ENCODE data around the gene SORBS1.

Gene SORBS1

DNA sequence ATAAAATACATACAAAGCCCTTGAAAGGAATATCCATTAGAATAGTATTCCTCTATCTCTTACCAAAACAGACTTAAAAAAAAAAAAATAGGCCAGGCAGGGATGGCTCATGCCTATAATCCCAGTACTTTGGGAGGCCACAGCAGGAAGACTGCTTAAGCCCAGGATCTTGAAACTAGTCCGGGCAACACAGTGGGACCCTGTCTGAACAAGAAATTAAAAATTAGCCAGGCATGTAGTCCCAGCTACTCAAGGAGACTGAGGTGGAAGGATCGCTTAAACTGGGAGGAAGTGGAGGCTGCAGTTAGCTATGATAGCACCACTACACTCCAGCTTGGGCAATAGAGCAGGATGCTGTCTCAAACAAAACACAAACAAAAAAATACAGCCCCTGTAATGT is 280.0 kb downstream of the SORBS1 start:
- no peak for TF ChIP-seq CREB1 (IDR thresholded peaks at IDR 0.05; ENCODE audit: low read depth)
- TF ChIP-seq NFIC (IDR thresholded peaks at IDR 0.05) = no peak
- TF ChIP-seq EGR1 (IDR thresholded peaks at IDR 0.05) = no peak
- no peak for TF ChIP-seq FOXM1 (IDR thresholded peaks at IDR 0.05; ENCODE audit: borderline replicate concordance, low read depth)
- TF ChIP-seq, protein P1, sequence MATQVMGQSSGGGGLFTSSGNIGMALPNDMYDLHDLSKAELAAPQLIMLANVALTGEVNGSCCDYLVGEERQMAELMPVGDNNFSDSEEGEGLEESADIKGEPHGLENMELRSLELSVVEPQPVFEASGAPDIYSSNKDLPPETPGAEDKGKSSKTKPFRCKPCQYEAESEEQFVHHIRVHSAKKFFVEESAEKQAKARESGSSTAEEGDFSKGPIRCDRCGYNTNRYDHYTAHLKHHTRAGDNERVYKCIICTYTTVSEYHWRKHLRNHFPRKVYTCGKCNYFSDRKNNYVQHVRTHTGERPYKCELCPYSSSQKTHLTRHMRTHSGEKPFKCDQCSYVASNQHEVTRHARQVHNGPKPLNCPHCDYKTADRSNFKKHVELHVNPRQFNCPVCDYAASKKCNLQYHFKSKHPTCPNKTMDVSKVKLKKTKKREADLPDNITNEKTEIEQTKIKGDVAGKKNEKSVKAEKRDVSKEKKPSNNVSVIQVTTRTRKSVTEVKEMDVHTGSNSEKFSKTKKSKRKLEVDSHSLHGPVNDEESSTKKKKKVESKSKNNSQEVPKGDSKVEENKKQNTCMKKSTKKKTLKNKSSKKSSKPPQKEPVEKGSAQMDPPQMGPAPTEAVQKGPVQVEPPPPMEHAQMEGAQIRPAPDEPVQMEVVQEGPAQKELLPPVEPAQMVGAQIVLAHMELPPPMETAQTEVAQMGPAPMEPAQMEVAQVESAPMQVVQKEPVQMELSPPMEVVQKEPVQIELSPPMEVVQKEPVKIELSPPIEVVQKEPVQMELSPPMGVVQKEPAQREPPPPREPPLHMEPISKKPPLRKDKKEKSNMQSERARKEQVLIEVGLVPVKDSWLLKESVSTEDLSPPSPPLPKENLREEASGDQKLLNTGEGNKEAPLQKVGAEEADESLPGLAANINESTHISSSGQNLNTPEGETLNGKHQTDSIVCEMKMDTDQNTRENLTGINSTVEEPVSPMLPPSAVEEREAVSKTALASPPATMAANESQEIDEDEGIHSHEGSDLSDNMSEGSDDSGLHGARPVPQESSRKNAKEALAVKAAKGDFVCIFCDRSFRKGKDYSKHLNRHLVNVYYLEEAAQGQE (IDR thresholded peaks at IDR 0.05; ENCODE audit: low read depth) = no peak
- TF ChIP-seq, protein P2, sequence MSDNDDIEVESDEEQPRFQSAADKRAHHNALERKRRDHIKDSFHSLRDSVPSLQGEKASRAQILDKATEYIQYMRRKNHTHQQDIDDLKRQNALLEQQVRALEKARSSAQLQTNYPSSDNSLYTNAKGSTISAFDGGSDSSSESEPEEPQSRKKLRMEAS (IDR thresholded peaks at IDR 0.05) = no peak
- TF ChIP-seq RAD21 (IDR thresholded peaks at IDR 0.05; ENCODE audit: low read depth) = no peak
- no peak for TF ChIP-seq CEBPB (IDR thresholded peaks at IDR 0.05)
- no peak for TF ChIP-seq ZBTB7A (IDR thresholded peaks at IDR 0.05; ENCODE audit: low read depth)
- TF ChIP-seq TAF1 (IDR thresholded peaks at IDR 0.05; ENCODE audit: low read depth) = no peak
- TF ChIP-seq YY1 (IDR thresholded peaks at IDR 0.05; ENCODE audit: low read depth) = no peak
- TF ChIP-seq TCF12 (IDR thresholded peaks at IDR 0.05; ENCODE audit: low read depth) = no peak
- TF ChIP-seq EP300 (IDR thresholded peaks at IDR 0.05; ENCODE audit: borderline replicate concordance) = no peak
- TF ChIP-seq, protein P3, sequence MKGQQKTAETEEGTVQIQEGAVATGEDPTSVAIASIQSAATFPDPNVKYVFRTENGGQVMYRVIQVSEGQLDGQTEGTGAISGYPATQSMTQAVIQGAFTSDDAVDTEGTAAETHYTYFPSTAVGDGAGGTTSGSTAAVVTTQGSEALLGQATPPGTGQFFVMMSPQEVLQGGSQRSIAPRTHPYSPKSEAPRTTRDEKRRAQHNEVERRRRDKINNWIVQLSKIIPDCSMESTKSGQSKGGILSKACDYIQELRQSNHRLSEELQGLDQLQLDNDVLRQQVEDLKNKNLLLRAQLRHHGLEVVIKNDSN (IDR thresholded peaks at IDR 0.05) = no peak
- no peak for TF ChIP-seq TEAD4 (IDR thresholded peaks at IDR 0.05)

DNA sequence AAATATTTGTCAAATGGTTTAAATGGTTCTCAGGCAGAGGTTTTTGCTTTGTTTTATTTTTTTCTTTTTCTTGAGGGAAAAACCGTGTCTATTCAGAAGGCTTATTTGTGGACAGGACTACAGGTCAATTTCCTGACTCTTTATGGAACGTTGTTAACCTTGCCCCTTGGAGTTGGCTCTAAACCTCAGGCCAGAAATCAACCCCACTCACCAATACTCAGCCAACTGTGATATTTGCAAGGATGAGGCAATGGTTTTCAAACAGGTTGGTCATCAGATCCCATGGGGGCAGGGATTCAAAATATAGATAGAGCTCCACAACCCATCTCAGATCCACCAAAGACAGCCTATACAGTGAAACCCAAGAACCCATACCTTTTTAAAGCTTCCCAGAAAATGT is 280.5 kb downstream of the SORBS1 start:
- TF ChIP-seq TAF1 (IDR thresholded peaks at IDR 0.05; ENCODE audit: low read depth) (no peak), CREB1 (IDR thresholded peaks at IDR 0.05; ENCODE audit: low read depth) (no peak), ZBTB7A (IDR thresholded peaks at IDR 0.05; ENCODE audit: low read depth) (no peak), EP300 (IDR thresholded peaks at IDR 0.05; ENCODE audit: borderline replicate concordance) (no peak), RAD21 (IDR thresholded peaks at IDR 0.05; ENCODE audit: low read depth) (no peak), YY1 (IDR thresholded peaks at IDR 0.05; ENCODE audit: low read depth) (no peak), CEBPB (IDR thresholded peaks at IDR 0.05) (no peak)
- TF ChIP-seq, protein P1 (IDR thresholded peaks at IDR 0.05; ENCODE audit: low read depth) = no peak

DNA sequence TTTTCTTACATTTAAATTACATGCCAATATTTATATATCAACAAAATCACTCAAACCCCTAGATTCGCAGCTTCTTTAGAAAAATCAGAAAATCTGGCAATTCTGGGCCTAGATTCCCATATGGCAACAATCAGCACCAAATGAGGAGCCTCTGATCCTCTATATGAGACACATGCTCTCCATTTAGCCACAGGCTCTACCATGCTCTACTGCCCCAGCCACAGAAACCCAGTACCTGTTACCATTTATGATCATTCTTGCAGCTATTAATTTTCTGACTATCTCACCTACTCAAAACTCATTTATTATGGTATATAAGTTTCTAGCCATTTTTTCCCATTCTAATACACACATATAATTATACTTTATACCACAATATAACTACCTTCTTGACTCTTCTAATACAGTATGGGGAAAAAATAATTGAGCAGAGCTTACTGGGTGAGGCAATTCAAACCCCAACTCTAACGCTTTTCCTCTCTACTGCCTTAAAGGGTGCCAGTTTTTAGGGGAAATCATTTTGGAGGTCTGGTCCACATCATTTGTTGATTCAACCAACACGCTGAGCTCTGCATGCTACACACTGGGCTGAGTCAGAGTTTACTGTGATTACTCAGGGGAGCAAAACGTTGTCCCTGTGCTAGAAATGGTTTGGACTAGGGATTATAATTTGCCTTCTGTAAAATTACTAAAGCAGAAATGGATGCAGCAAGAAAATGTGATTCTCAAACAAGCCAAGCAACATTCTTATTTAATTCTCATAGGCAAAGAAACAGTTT is 281.9 kb downstream of the SORBS1 start:
- TF ChIP-seq CEBPB (IDR thresholded peaks at IDR 0.05) (no peak), TAF1 (IDR thresholded peaks at IDR 0.05; ENCODE audit: low read depth) (no peak), YY1 (IDR thresholded peaks at IDR 0.05; ENCODE audit: low read depth) (no peak), EP300 (IDR thresholded peaks at IDR 0.05; ENCODE audit: borderline replicate concordance) (no peak), EGR1 (IDR thresholded peaks at IDR 0.05) (no peak), TCF12 (IDR thresholded peaks at IDR 0.05; ENCODE audit: low read depth) (no peak), TEAD4 (IDR thresholded peaks at IDR 0.05) (no peak), ZBTB7A (IDR thresholded peaks at IDR 0.05; ENCODE audit: low read depth) (no peak), CREB1 (IDR thresholded peaks at IDR 0.05; ENCODE audit: low read depth) (no peak), RAD21 (IDR thresholded peaks at IDR 0.05; ENCODE audit: low read depth) (no peak)
- TF ChIP-seq, protein P3 (IDR thresholded peaks at IDR 0.05) = no peak
- TF ChIP-seq, protein P1 (IDR thresholded peaks at IDR 0.05; ENCODE audit: low read depth) = no peak

Measured in Ishikawa (cell line).